PFSK-1 (cell line): ENCODE results near the gene ETFA.

Source experiments
- POLR2AphosphoS5 ChIP-seq: IDR thresholded peaks from 2 replicates; pipeline ENCODE4 v1.6.1; 2012; ENCODE audit warnings: low read depth, mild to moderate bottlenecking, control low read depth, low read length, moderate library complexity
- SIN3A ChIP-seq: IDR thresholded peaks from 2 replicates; pipeline ENCODE4 v1.6.1; 2012; ENCODE audit warnings: mild to moderate bottlenecking, low read length, moderate library complexity, borderline replicate concordance; ENCODE audit not compliant: insufficient read depth
- TAF1 ChIP-seq: IDR thresholded peaks from 2 replicates; pipeline ENCODE4 v1.6.1; 2012; ENCODE audit warnings: low read length, control low read depth, borderline replicate concordance; ENCODE audit not compliant: insufficient read depth
- TF ChIP-seq, protein P1 (sequence below), 2 experiments: IDR thresholded peaks; 2 replicates each; pipeline versions ENCODE4 v1.6.1 to v1.8.0; 2011 to 2012; ENCODE audit warnings: low read depth in 2 of 2, low read length in 2 of 2, control low read depth in 1 of 2, inconsistent platforms in 1 of 2, mild to moderate bottlenecking in 1 of 2, moderate library complexity in 1 of 2; ENCODE audit not compliant: insufficient read depth in 1 of 2

GRCh38 chr15:76303909-76304308 is 7.4 kb downstream of the ETFA start:
- TF ChIP-seq, protein P1, sequence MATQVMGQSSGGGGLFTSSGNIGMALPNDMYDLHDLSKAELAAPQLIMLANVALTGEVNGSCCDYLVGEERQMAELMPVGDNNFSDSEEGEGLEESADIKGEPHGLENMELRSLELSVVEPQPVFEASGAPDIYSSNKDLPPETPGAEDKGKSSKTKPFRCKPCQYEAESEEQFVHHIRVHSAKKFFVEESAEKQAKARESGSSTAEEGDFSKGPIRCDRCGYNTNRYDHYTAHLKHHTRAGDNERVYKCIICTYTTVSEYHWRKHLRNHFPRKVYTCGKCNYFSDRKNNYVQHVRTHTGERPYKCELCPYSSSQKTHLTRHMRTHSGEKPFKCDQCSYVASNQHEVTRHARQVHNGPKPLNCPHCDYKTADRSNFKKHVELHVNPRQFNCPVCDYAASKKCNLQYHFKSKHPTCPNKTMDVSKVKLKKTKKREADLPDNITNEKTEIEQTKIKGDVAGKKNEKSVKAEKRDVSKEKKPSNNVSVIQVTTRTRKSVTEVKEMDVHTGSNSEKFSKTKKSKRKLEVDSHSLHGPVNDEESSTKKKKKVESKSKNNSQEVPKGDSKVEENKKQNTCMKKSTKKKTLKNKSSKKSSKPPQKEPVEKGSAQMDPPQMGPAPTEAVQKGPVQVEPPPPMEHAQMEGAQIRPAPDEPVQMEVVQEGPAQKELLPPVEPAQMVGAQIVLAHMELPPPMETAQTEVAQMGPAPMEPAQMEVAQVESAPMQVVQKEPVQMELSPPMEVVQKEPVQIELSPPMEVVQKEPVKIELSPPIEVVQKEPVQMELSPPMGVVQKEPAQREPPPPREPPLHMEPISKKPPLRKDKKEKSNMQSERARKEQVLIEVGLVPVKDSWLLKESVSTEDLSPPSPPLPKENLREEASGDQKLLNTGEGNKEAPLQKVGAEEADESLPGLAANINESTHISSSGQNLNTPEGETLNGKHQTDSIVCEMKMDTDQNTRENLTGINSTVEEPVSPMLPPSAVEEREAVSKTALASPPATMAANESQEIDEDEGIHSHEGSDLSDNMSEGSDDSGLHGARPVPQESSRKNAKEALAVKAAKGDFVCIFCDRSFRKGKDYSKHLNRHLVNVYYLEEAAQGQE (IDR thresholded peaks at IDR 0.05; ENCODE audit: insufficient read depth in 1 of 2, low read depth in 2 of 2, low read length in 2 of 2): no peak
- no peak for TF ChIP-seq POLR2AphosphoS5
- TF ChIP-seq TAF1: no peak
- TF ChIP-seq SIN3A: no peak
